GM19328 (cell line): Measurements from ENCODE around the gene OR6C2.
"Not testable (repeated sequence)": the region's sequence is repeated elsewhere in the genome, so short reads cannot be mapped to it uniquely, and the experiment has no call there.

Experiments used
- ATAC-seq: cut with Tn5 transposase; IDR thresholded peaks from one replicate; pipeline ENCODE4 v1.9.1; 2021; ENCODE audit warnings: mild to moderate bottlenecking, moderate library complexity; ENCODE audit not compliant: unreplicated experiment

Gene OR6C2

DNA sequence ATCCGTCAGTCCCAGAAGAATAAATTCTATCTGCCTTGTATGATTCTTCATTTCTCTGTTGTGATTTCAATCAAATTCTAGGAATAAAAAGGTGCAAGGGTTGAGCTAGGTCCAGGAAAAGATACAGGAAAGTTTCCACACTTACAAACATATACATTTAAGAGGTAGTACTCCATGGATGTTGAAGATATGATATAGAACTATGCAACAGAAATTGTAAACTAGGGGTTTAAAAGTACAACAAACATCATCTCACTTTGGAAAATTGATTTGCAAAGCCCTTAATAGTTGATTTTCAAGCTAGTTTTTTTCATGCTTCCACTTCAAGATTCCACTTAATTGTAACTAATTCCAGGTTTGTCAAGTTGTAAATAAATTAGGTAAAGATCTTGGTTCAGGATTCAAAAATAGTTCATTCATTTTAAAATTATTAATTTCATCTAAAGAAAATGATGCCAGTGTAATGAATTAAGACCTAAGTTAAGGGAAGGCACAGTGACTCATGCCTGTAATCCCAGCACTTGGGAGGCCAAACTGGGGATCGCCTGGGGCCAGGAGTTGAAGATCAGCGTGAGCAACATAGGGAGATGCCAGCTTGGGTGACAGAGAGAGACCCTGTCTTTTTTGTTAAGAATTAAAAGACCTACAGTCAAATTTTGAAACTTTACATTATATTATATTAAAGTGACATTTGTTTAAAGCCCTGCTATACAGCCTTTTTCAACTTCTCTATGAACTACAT lies 26.4 kb downstream of the OR6C2 start, which contains the start of gene OR6C70:
TSS of gene OR6C70 (minus strand) at position 51 of the 742 bp plus-strand sequence. CDS start at position 51, 0 bp downstream.
- ATAC-seq, result no peak

DNA sequence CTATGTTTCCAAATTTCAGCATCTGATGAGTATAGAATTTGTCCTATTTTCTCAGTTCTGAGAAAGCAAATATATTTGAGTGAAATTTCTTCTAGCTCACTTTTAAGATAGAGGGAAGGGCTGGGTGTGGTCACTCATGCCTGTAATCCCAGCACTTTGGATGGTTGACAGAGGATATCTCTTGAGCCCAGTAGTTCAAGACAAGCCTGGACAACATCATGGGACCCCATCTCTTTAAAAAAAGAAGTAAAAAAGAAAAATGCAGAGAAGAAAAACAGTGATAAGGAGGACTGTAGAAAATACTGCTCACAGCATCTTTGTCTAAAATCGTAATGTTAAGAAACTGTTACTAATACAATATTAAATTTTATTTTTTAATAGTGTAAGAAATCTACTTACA lies 28.4 kb downstream of the OR6C2 start:
- ATAC-seq, result no peak

DNA sequence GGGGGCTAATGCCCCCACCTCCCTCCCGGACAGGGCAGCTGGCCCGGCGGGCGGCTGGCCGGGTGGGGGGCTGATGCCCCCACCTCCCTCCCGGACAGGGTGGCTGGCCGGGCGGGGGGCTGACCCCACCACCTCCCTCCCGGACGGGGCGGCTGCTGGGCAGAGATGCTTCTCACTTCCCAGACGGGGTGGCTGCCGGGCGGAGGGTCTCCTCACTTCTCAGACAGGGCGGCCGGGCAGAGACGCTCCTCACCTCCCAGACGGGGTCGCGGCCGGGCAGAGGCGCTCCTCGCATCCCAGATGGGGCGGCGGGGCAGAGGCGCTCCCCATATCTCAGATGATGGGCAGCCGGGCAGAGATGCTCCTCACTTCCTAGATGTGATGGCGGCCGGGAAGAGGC lies 35.3 kb downstream of the OR6C2 start:
- not testable (repeated sequence) for ATAC-seq

DNA sequence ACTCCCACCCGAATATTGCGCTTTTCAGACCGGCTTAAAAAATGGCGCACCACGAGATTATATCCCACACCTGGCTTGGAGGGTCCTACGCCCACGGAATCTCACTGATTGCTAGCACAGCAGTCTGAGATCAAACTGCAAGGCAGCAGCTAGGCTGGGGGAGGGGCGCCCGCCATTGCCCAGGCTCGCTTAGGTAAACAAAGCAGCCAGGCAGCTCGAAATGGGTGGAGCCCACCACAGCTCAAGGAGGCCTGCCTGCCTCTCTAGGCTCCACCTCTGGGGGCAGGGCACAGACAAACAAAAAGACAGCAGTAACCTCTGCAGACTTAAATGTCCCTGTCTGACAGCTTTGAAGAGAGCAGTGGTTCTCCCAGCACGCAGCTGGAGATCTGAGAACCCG lies 40.4 kb downstream of the OR6C2 start:
- ATAC-seq, result not testable (repeated sequence)

DNA sequence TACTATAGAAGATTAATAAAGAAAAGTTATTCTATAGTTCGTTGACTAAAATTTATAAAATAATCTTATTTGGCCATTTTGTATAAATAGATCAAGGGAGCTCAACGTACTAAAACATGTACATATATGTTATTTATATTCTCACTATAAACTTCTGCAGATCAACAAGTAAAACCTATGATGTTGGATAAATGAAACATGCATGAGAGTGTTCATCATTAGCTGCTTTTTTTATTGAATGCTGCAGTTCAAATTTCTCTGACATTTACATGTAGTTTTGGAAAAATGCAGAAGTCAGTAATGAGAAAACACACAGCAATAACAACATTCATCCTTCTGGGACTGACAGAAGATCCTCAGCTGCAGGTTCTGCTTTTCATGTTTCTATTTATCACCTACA lies 48.2 kb downstream of the OR6C2 start, which contains the start of gene OR6C68:
TSS of gene OR6C68 (plus strand) at position 301 of the 400 bp plus-strand sequence. CDS start at position 301, 0 bp downstream.
- no peak for ATAC-seq

DNA sequence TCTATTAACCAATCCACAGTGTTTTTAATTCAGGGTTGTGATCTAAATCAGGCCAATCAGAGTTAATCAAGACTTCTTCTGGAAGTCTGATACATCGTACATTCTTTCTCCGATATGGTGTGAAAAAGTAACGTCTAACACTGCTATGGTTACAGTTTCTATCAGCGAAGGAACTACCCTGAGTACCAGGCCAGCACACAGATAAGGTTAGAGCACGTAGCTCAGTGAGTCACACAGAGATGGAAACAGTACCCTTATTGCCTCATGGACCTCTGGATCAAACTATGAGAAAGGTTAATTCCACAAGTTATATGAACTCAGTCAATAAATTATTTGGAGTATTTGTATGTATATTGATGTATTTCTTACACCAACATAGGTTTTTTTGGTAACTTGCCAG lies 51.6 kb downstream of the OR6C2 start:
- ATAC-seq, result no peak

DNA sequence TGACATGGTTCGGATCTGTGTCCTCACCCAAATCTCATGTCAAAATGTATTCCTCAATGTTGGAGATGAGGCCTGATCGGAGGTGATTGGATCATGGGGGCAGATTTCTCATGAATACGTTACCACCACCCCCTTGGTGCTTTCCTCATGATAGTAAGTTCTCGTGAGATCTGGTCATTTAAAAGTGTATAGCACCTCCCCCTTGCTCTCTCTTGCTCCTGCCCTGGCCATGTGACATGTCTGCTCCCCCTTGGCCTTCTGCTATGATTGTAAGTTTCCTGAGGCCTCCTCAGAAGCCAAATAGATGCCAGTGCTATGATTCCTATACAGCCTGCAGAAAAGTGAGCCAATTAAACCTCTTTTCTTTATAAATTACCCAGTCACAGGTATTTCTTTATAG lies 55.4 kb downstream of the OR6C2 start:
- ATAC-seq, result no peak

DNA sequence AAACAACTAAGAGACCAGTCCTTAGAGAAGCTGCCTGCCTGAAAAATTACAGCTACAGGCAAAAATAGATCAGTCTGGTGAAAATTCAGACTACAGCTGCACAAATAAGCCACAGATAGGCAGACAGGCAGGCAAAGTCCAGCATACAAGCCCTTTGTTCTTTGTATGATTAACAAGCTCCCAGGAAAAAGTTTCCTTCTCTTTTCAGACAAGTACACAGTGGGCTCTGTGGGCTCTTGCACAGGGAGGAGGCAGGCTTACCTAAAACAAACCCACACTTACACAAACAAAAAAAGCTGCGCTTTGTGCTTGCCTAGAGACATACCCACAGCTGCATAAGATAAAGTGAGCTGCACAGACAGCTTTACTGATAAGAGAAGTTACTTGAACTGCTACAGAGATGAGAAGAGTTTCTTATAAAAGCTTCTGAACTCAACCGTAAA lies 56.0 kb downstream of the OR6C2 start:
- ATAC-seq, result no peak

DNA sequence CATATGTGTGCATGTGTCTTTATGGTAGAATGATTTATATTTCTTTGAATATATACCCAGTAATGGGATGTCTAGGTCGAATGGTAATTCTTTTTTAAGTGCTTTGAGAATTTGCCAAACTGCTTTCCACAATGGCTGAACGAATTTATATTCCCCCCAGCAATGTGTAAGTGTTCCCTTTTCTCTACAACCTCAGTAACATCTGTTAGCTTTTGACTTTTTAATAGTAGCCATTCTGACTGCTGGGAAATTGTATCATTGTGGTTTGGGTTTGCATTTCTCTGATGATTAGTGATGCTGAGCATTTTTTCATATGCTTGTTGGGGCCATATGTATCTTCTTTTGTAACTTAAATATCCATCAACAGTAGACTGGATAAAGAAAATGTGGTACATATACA lies 57.7 kb downstream of the OR6C2 start:
- no peak for ATAC-seq
